Measurements from ENCODE around the gene BHLHA15.

BHLHA15 gene

GRCh38 chr7:98221611-98222532, 10.6 kb downstream of the BHLHA15 start:
- H3K4me3 Mint-ChIP-seq = no peak overlapping the region
- no peak for DNase-seq (ENCODE audit: low spot score in 2 of 2)
- H3K9me3 Mint-ChIP-seq = no peaks in the 10 kb centered on the region
- no peak for ATAC-seq (ENCODE audit: low read depth)
- peaks cover 19% of the 10 kb centered on the region for H3K4me1 Mint-ChIP-seq
- H3K27ac Mint-ChIP-seq = no peak overlapping the region
- H3K27me3 Mint-ChIP-seq = no peaks in the 10 kb centered on the region
- peaks cover 22% of the 10 kb centered on the region for H3K36me3 Mint-ChIP-seq

DNA sequence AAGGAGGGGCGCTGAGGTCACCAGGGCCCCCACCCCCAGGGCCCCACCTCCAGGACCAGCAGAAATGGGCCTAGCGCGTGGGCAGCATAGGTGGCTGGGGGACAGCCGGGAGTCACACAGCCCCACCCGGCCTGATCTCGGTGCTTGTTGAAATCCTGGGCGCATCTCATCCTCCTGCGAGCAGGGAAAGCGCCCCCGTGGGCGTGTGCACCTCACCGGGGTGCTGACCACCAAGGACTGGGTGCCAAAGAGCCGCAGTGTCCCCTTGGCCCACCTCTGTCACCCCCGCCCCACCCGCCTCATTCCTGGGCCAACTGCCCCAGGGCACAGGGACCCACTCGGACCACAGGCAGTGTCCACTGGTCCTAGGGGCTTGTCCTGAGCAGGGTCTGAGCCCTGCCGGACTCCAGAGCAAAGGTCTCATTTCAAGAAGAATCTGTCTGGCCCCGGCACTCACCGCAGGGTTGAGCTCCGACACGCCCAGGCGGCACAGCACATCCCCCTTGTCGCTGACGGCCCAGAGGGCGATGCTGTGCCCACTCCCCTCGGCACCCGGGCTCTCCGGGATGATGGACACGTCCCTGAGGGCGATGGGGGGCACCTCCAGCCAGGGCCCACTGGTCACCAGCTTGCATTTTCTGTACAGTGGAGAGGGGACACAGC, 11.4 kb downstream of the BHLHA15 start:
- Mint-ChIP-seq H3K4me1 (peaks cover 19% of the 10 kb centered on the region), H3K36me3 (peaks cover 26% of the 10 kb centered on the region), H3K9me3 (no peaks in the 10 kb centered on the region), H3K27ac (no peak overlapping the region), H3K4me3 (no peak overlapping the region), H3K27me3 (no peaks in the 10 kb centered on the region)
- no peak for ATAC-seq (ENCODE audit: low read depth)
- DNase-seq (ENCODE audit: low spot score in 2 of 2) = no peak

GRCh38 chr7:98223351-98223897, 12.2 kb downstream of the BHLHA15 start:
- Mint-ChIP-seq H3K4me1 (peaks cover 15% of the 10 kb centered on the region), H3K36me3 (peaks cover 28% of the 10 kb centered on the region), H3K9me3 (no peaks in the 10 kb centered on the region), H3K27me3 (no peaks in the 10 kb centered on the region), H3K4me3 (no peak overlapping the region), H3K27ac (no peak overlapping the region)
- no peak for ATAC-seq (ENCODE audit: low read depth)
- no peak for DNase-seq (ENCODE audit: low spot score in 2 of 2)

GRCh38 chr7:98223898-98224700, 12.9 kb downstream of the BHLHA15 start:
- no peak for ATAC-seq (ENCODE audit: low read depth)
- Mint-ChIP-seq H3K27me3 (no peaks in the 10 kb centered on the region), H3K4me1 (peaks cover 10% of the 10 kb centered on the region), H3K9me3 (no peaks in the 10 kb centered on the region), H3K4me3 (no peak overlapping the region), H3K36me3 (peaks cover 29% of the 10 kb centered on the region), H3K27ac (no peak overlapping the region)
- no peak for DNase-seq (ENCODE audit: low spot score in 2 of 2)

- Mint-ChIP-seq H3K36me3 (peaks cover 31% of the 10 kb centered on the region), H3K4me3 (no peak overlapping the region), H3K27me3 (no peaks in the 10 kb centered on the region), H3K27ac (no peak overlapping the region), H3K4me1 (peaks cover 4% of the 10 kb centered on the region), H3K9me3 (no peaks in the 10 kb centered on the region)
- ATAC-seq (ENCODE audit: low read depth) (no peak), DNase-seq (ENCODE audit: low spot score in 2 of 2) (no peak)
These were observed 13.5 kb downstream of the BHLHA15 start for GRCh38 chr7:98224701-98225181.

- Mint-ChIP-seq H3K36me3 (peaks cover 38% of the 10 kb centered on the region), H3K27ac (no peak overlapping the region), H3K27me3 (no peaks in the 10 kb centered on the region)
These were observed 14.8 kb downstream of the BHLHA15 start for GRCh38 chr7:98225913-98226614.

GRCh38 chr7:98227939-98228338, 16.7 kb downstream of the BHLHA15 start:
- H3K4me1 Mint-ChIP-seq = peaks cover 3% of the 10 kb centered on the region
- H3K4me3 Mint-ChIP-seq = no peak overlapping the region
- H3K9me3 Mint-ChIP-seq = no peaks in the 10 kb centered on the region
- DNase-seq (ENCODE audit: low spot score in 2 of 2) (no peak), ATAC-seq (ENCODE audit: low read depth) (no peak)
- no peaks in the 10 kb centered on the region for H3K27me3 Mint-ChIP-seq
- H3K36me3 Mint-ChIP-seq = peaks cover 40% of the 10 kb centered on the region
- no peak overlapping the region for H3K27ac Mint-ChIP-seq

More at GRCh38 chr7:98225913-98226614, 14.8 kb downstream of the BHLHA15 start:
- no peak for ATAC-seq (ENCODE audit: low read depth)
- H3K4me1 Mint-ChIP-seq = peaks cover 3% of the 10 kb centered on the region
- no peak overlapping the region for H3K4me3 Mint-ChIP-seq
- no peak for DNase-seq (ENCODE audit: low spot score in 2 of 2)
- no peaks in the 10 kb centered on the region for H3K9me3 Mint-ChIP-seq

GRCh38 chr7:98228801-98229200, 17.6 kb downstream of the BHLHA15 start:
- peaks cover 39% of the 10 kb centered on the region for H3K36me3 Mint-ChIP-seq
- H3K27me3 Mint-ChIP-seq = no peaks in the 10 kb centered on the region
- H3K27ac Mint-ChIP-seq = no peak overlapping the region
- ATAC-seq (ENCODE audit: low read depth) (no peak), DNase-seq (ENCODE audit: low spot score in 2 of 2) (no peak)
- no peak overlapping the region for H3K4me3 Mint-ChIP-seq
- H3K4me1 Mint-ChIP-seq = no peaks in the 10 kb centered on the region
- H3K9me3 Mint-ChIP-seq = no peaks in the 10 kb centered on the region

GRCh38 chr7:98229441-98229840, 18.2 kb downstream of the BHLHA15 start:
- Mint-ChIP-seq H3K27me3 (no peaks in the 10 kb centered on the region), H3K4me3 (no peak overlapping the region), H3K4me1 (no peaks in the 10 kb centered on the region), H3K36me3 (peaks cover 39% of the 10 kb centered on the region), H3K9me3 (no peaks in the 10 kb centered on the region), H3K27ac (no peak overlapping the region)
- no peak for DNase-seq (ENCODE audit: low spot score in 2 of 2)
- ATAC-seq (ENCODE audit: low read depth) = no peak

DNA sequence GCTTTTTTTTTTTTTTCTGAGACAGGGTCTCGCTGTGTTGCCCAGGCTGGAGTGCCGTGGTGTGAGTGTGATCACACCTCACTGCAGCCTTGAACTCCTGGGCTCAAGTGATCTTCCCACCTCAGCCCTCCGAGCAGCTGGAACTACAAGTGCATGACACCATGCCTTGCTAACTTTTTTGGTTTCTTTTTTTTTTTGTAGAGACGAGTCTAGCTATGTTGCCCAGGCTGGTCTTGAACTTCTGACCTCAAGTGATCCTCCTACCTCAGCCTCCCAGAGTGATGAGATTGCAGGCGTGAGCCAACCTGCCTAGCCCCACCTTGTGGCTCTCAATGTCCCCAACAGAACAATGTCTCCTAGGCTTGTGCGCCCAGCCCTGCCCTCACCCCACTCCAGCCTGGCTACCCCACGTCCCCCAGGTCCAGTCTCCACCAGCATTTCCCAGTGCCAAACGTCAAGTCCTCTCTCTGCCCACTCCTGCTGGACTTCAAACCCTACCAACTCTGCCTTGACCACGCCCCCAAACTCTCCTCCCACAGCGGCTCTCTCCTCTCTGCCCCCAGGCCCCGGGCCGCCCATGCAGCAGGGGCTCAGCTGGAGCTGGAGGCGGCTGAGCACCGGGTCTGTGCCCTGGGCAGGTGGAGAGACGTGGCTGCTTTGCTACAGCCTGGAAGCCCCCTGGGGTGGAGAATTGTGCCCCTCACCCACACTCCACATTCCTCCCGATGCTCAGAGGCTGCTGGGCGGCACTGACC, 18.9 kb downstream of the BHLHA15 start:
- no peak overlapping the region for H3K27ac Mint-ChIP-seq
- peaks cover 37% of the 10 kb centered on the region for H3K36me3 Mint-ChIP-seq
- ATAC-seq (ENCODE audit: low read depth) = no peak
- no peaks in the 10 kb centered on the region for H3K9me3 Mint-ChIP-seq
- no peaks in the 10 kb centered on the region for H3K27me3 Mint-ChIP-seq
- DNase-seq (ENCODE audit: low spot score in 2 of 2) = no peak
- H3K4me1 Mint-ChIP-seq = no peaks in the 10 kb centered on the region
- H3K4me3 Mint-ChIP-seq = no peak overlapping the region

DNA sequence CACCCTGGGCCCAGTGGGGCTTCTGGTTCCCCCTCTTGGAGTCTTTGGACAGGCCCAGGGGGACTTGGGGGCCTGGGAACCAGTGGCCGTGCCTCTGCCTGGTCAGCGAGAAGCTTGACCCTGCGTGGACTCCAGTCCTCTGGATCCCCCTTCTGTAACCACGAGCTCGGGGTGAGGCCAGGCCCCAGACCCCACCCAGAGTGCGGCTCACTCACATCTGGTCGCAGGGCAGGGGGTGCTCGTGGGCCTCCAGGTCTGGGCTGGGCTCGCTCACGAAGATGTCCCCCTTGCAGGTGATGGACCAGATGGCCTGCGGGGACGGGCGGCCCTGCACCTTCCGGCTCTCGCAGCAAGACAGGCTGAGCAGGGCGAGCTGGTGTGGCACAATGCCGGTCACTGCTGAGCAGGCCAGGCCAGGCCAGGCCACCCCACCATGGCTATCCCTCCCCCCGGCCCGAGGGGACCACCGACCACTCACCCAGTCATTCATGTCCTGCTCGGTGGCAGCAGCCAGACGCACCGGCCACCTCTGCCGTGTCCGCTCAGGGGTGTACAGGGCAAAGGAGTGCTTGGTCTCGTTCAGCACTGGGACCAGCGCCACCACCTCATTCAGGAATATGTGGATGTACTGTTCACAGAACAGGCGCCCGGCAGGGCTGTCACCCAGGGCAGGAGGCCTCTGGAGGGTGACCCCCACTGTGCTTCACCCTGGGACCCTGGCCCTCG, 19.7 kb downstream of the BHLHA15 start:
- peaks cover 35% of the 10 kb centered on the region for H3K36me3 Mint-ChIP-seq
- no peaks in the 10 kb centered on the region for H3K9me3 Mint-ChIP-seq
- no peak for ATAC-seq (ENCODE audit: low read depth)
- no peak for DNase-seq (ENCODE audit: low spot score in 2 of 2)
- H3K4me1 Mint-ChIP-seq = no peaks in the 10 kb centered on the region
- H3K4me3 Mint-ChIP-seq = no peak overlapping the region
- no peaks in the 10 kb centered on the region for H3K27me3 Mint-ChIP-seq
- H3K27ac Mint-ChIP-seq = no peak overlapping the region

GRCh38 chr7:98231493-98232262, 20.4 kb downstream of the BHLHA15 start:
- no peak for ATAC-seq (ENCODE audit: low read depth)
- H3K4me1 Mint-ChIP-seq = no peaks in the 10 kb centered on the region

More at GRCh38 chr7:98231493-98232262, 20.4 kb downstream of the BHLHA15 start:
- H3K27ac Mint-ChIP-seq = no peak overlapping the region
- H3K27me3 Mint-ChIP-seq = no peaks in the 10 kb centered on the region
- no peaks in the 10 kb centered on the region for H3K9me3 Mint-ChIP-seq
- no peak for DNase-seq (ENCODE audit: low spot score in 2 of 2)
- H3K36me3 Mint-ChIP-seq = peaks cover 30% of the 10 kb centered on the region
- no peak overlapping the region for H3K4me3 Mint-ChIP-seq
